ENCODE measurements around the gene PPP2R2C. TPM values are rescaled to one million over a fixed set of nuclear protein-coding genes. Genes with fewer than 3 reads are reported as not detected.

The PPP2R2C gene
- total RNA-seq, 4 donors from 2014 or later = 0.50 to 2.7 (median 1.4) TPM

- no peak overlapping the region for H3K27ac ChIP-seq (replicated peaks in 1 of 4)
- TF ChIP-seq EP300 (IDR thresholded peaks at IDR 0.05) (no peak), POLR2AphosphoS5 (IDR thresholded peaks at IDR 0.05) (no peak), CTCF (IDR thresholded peaks at IDR 0.05) (no peak), POLR2A (IDR thresholded peaks at IDR 0.05; ENCODE audit: low read depth) (no peak)
- intact Hi-C loops (cut with DNase I) = no loop called here
- H3K4me1 ChIP-seq = no peaks in the 10 kb centered on the region
- peaks cover 0 to 41% (median 0%) of the 10 kb centered on the region in 4 donors for H3K27me3 ChIP-seq
- H3K36me3 ChIP-seq = no peaks in the 10 kb centered on the region
- WGBS = 63% methylated on average over 7 of the region's 8 CpGs
- H3K4me3 ChIP-seq = no peak overlapping the region
- peaks cover 0 to 13% (median 0%) of the 10 kb centered on the region in 4 donors for H3K9me3 ChIP-seq
- no peak for DNase-seq (ENCODE audit: extremely low spot score)
Measured at GRCh38 chr4:6516762-6517161, 44.3 kb upstream of the PPP2R2C start.

GRCh38 chr4:6516281-6516680 lies 43.9 kb upstream of the PPP2R2C start:
- H3K4me3 ChIP-seq = no peak overlapping the region
- no peak for TF ChIP-seq POLR2AphosphoS5 (IDR thresholded peaks at IDR 0.05)
- no peak for TF ChIP-seq CTCF (IDR thresholded peaks at IDR 0.05)
- no peak for TF ChIP-seq EP300 (IDR thresholded peaks at IDR 0.05)
- no peak for TF ChIP-seq POLR2A (IDR thresholded peaks at IDR 0.05; ENCODE audit: low read depth)
- intact Hi-C loops (cut with DNase I) = no loop called here
- no peaks in the 10 kb centered on the region for H3K4me1 ChIP-seq
- peaks cover 0 to 13% (median 0%) of the 10 kb centered on the region in 4 donors for H3K9me3 ChIP-seq
- H3K36me3 ChIP-seq = no peaks in the 10 kb centered on the region
- H3K27ac ChIP-seq (replicated peaks in 1 of 4) = no peak overlapping the region
- DNase-seq (ENCODE audit: extremely low spot score) = no peak
- H3K27me3 ChIP-seq = peaks cover 0 to 36% (median 0%) of the 10 kb centered on the region in 4 donors
- WGBS = 67% methylated on average over 9 of the region's 9 CpGs

- 86% methylated on average over 3 of the region's 3 CpGs for WGBS
Measured at GRCh38 chr4:6513678-6514077, 41.3 kb upstream of the PPP2R2C start.

GRCh38 chr4:6509587-6509986 lies 37.2 kb upstream of the PPP2R2C start:
- no peak overlapping the region for H3K27ac ChIP-seq (replicated peaks in 1 of 4)
- H3K36me3 ChIP-seq = no peaks in the 10 kb centered on the region
- H3K4me3 ChIP-seq = no peak overlapping the region
- WGBS = 72% methylated on average over 7 of the region's 7 CpGs
- no peaks in the 10 kb centered on the region for H3K4me1 ChIP-seq
- peaks cover 0 to 15% (median 11%) of the 10 kb centered on the region in 4 donors for H3K9me3 ChIP-seq
- no peak for DNase-seq (ENCODE audit: extremely low spot score)
- intact Hi-C loops (cut with DNase I) = no loop called here
- H3K27me3 ChIP-seq = peaks cover 0 to 7% (median 0%) of the 10 kb centered on the region in 4 donors
- TF ChIP-seq CTCF (IDR thresholded peaks at IDR 0.05) (no peak), POLR2AphosphoS5 (IDR thresholded peaks at IDR 0.05) (no peak), POLR2A (IDR thresholded peaks at IDR 0.05; ENCODE audit: low read depth) (no peak), EP300 (IDR thresholded peaks at IDR 0.05) (no peak)

More at GRCh38 chr4:6513678-6514077, 41.3 kb upstream of the PPP2R2C start:
- Histone ChIP-seq H3K27me3 (peaks cover 0 to 19% (median 0%) of the 10 kb centered on the region in 4 donors), H3K27ac (replicated peaks in 1 of 4) (no peak overlapping the region), H3K36me3 (no peaks in the 10 kb centered on the region), H3K4me1 (no peaks in the 10 kb centered on the region), H3K9me3 (peaks cover 0 to 13% (median 0%) of the 10 kb centered on the region in 4 donors), H3K4me3 (no peak overlapping the region)
- no peak for DNase-seq (ENCODE audit: extremely low spot score)
- TF ChIP-seq EP300 (IDR thresholded peaks at IDR 0.05) = no peak
- TF ChIP-seq POLR2AphosphoS5 (IDR thresholded peaks at IDR 0.05) = no peak
- no peak for TF ChIP-seq CTCF (IDR thresholded peaks at IDR 0.05)
- TF ChIP-seq POLR2A (IDR thresholded peaks at IDR 0.05; ENCODE audit: low read depth) = no peak
- intact Hi-C loops (cut with DNase I) = no loop called here

GRCh38 chr4:6507345-6507744 lies 34.9 kb upstream of the PPP2R2C start:
- peaks cover 0 to 22% (median 16%) of the 10 kb centered on the region in 4 donors for H3K9me3 ChIP-seq
- 72% methylated on average over 3 of the region's 4 CpGs for WGBS
- peaks cover 0 to 15% (median 0%) of the 10 kb centered on the region in 4 donors for H3K27me3 ChIP-seq
- DNase-seq (ENCODE audit: extremely low spot score) = peak; percentile 57
- no peaks in the 10 kb centered on the region for H3K4me1 ChIP-seq
- no peak for TF ChIP-seq POLR2AphosphoS5 (IDR thresholded peaks at IDR 0.05)
- TF ChIP-seq EP300 (IDR thresholded peaks at IDR 0.05) = no peak
- no peaks in the 10 kb centered on the region for H3K36me3 ChIP-seq
- H3K27ac ChIP-seq (replicated peaks in 1 of 4) = no peak overlapping the region
- no peak overlapping the region for H3K4me3 ChIP-seq
- intact Hi-C loops (cut with DNase I) = no loop called here
